SK-N-SH treated with all-trans-retinoic acid at 6 μM for 48 hours (cell line): Measurements from ENCODE around the gene CHKB.
A peak's percentile ranks its signal among the peaks of the same experiment; 100 is the strongest.

Experiments used
- ATAC-seq: fragments of 200-7000 bp; cut with Tn5 transposase; 3 replicates; pipeline ENCODE4 v1.9.1; 2020; ENCODE audit warnings: mild to moderate bottlenecking, moderate library complexity
- ARNTL ChIP-seq: fragments of 450-650 bp; formaldehyde crosslinking; IDR thresholded peaks from 2 replicates; pipeline ENCODE4 v1.5.0; 2020; ENCODE audit warnings: low read depth, mild to moderate bottlenecking, moderate library complexity, borderline replicate concordance
- BACH2 ChIP-seq: fragments of 250-450 bp; sonication (Bioruptor Pico); IDR thresholded peaks from 2 replicates; pipeline ENCODE4 v1.9.0; 2021; ENCODE audit warnings: mild to moderate bottlenecking, borderline replicate concordance
- CREB5 ChIP-seq: fragments of 250-450 bp; sonication (Bioruptor Pico); IDR thresholded peaks from 2 replicates; pipeline ENCODE4 v1.5.1; 2020; ENCODE audit warnings: low read depth, mild to moderate bottlenecking, moderate library complexity
- CSDC2 ChIP-seq: fragments of 250-450 bp; sonication (Bioruptor Pico); IDR thresholded peaks from 2 replicates; pipeline ENCODE4 v1.5.0; 2020; ENCODE audit warnings: mild to moderate bottlenecking, moderate library complexity
- CSRNP3 ChIP-seq: fragments of 250-450 bp; sonication (Bioruptor Pico); IDR thresholded peaks from 2 replicates; pipeline ENCODE4 v1.5.1; 2021; ENCODE audit warnings: mild to moderate bottlenecking, moderate library complexity
- ESRRG ChIP-seq: fragments of 250-450 bp; sonication (Bioruptor Pico); IDR thresholded peaks from 2 replicates; pipeline ENCODE4 v1.6.1; 2021; ENCODE audit warnings: mild to moderate bottlenecking
- GLIS3 ChIP-seq: fragments of 250-450 bp; sonication (Bioruptor Pico); IDR thresholded peaks from 2 replicates; pipeline ENCODE4 v1.5.0; 2020; ENCODE audit warnings: mild to moderate bottlenecking, moderate library complexity
- ISL1 ChIP-seq: fragments of 250-450 bp; sonication (Bioruptor Pico); IDR thresholded peaks from 2 replicates; pipeline ENCODE4 v2.1.2; 2022; ENCODE audit warnings: mild to moderate bottlenecking, moderate library complexity
- PATZ1 ChIP-seq: fragments of 250-450 bp; sonication (Bioruptor Pico); IDR thresholded peaks from 2 replicates; pipeline ENCODE4 v1.8.0; 2020; ENCODE audit warnings: mild to moderate bottlenecking, moderate library complexity, borderline replicate concordance
- POU6F1 ChIP-seq: fragments of 250-450 bp; sonication (Bioruptor Pico); IDR thresholded peaks from 2 replicates; pipeline ENCODE4 v1.8.0; 2021; ENCODE audit warnings: low read depth, mild to moderate bottlenecking, moderate library complexity, borderline replicate concordance
- RARB ChIP-seq: fragments of 250-450 bp; sonication (Bioruptor Pico); IDR thresholded peaks from 2 replicates; pipeline ENCODE4 v1.8.0; 2021; ENCODE audit warnings: mild to moderate bottlenecking, moderate library complexity
- SNAI2 ChIP-seq: fragments of 250-450 bp; sonication (Bioruptor Pico); IDR thresholded peaks from 2 replicates; pipeline ENCODE4 v1.5.0; 2020; ENCODE audit warnings: mild to moderate bottlenecking, moderate library complexity
- TCF4 ChIP-seq: fragments of 250-450 bp; sonication (Bioruptor Pico); IDR thresholded peaks from 2 replicates; pipeline ENCODE4 v1.8.0; 2021; ENCODE audit warnings: mild to moderate bottlenecking, moderate library complexity, borderline replicate concordance
- ZC3H10 ChIP-seq: fragments of 250-450 bp; sonication (Bioruptor Pico); IDR thresholded peaks from 2 replicates; pipeline ENCODE4 v1.5.1; 2021; ENCODE audit warnings: mild to moderate bottlenecking, moderate library complexity
- ZFP3 ChIP-seq: fragments of 250-450 bp; sonication (Bioruptor Pico); IDR thresholded peaks from 2 replicates; pipeline ENCODE4 v1.5.0; 2020; ENCODE audit warnings: mild to moderate bottlenecking, moderate library complexity
- ZFP30 ChIP-seq: fragments of 450-650 bp; formaldehyde crosslinking; IDR thresholded peaks from 2 replicates; pipeline ENCODE4 v1.5.0; 2022; ENCODE audit warnings: mild to moderate bottlenecking, moderate library complexity
- ZNF565 ChIP-seq: fragments of 450-650 bp; formaldehyde crosslinking; conservative IDR thresholded peaks from 2 replicates; pipeline ENCODE4 v1.5.0; 2020; ENCODE audit warnings: low read depth, mild to moderate bottlenecking, moderate library complexity
- ZNF70 ChIP-seq: fragments of 450-650 bp; formaldehyde crosslinking; IDR thresholded peaks from 2 replicates; pipeline ENCODE4 v1.5.0; 2020; ENCODE audit warnings: mild to moderate bottlenecking, moderate library complexity
- ZNF8 ChIP-seq: fragments of 450-650 bp; formaldehyde crosslinking; IDR thresholded peaks from 2 replicates; pipeline ENCODE4 v1.5.0; 2020; ENCODE audit warnings: mild to moderate bottlenecking, moderate library complexity

Gene CHKB

GRCh38 chr22:50563413-50564160 lies 19.1 kb downstream of the CHKB start:
- no peak for TF ChIP-seq ZNF70 (CRISPR knock-in tag)
- no peak for TF ChIP-seq CSDC2 (CRISPR knock-in tag)
- TF ChIP-seq, all 23 proteins: peak for 0
- peak; percentile 24 for ATAC-seq

- TF ChIP-seq ZNF565 (CRISPR knock-in tag) (no peak), ZNF8 (CRISPR knock-in tag) (no peak), CSRNP3 (CRISPR knock-in tag) (no peak)
- peak; percentile 97 for ATAC-seq
Observed at GRCh38 chr22:50562523-50563412, 19.9 kb downstream of the CHKB start, which contains the start of gene SYCE3. Gene SYCE3, minus strand, starts transcription at chr22:50562919. Its CDS starts 6,514 bp downstream, at chr22:50556405.

- no peak for TF ChIP-seq ZFP30 (CRISPR knock-in tag)
- ATAC-seq, result no peak
Observed at GRCh38 chr22:50561401-50562358, 21.0 kb downstream of the CHKB start.

GRCh38 chr22:50560034-50560433 lies 22.6 kb downstream of the CHKB start:
- no peak for TF ChIP-seq CSRNP3 (CRISPR knock-in tag)
- no peak for TF ChIP-seq ISL1 (CRISPR knock-in tag)
- ATAC-seq, result no peak

GRCh38 chr22:50556703-50557102 lies 25.9 kb downstream of the CHKB start:
- TF ChIP-seq ZNF70 (CRISPR knock-in tag), result no peak
- TF ChIP-seq ISL1 (CRISPR knock-in tag), result no peak
- no peak for TF ChIP-seq POU6F1
- TF ChIP-seq SNAI2 (CRISPR knock-in tag), result no peak
- TF ChIP-seq ZNF565 (CRISPR knock-in tag), result no peak
- no peak for TF ChIP-seq ZNF8 (CRISPR knock-in tag)
- no peak for TF ChIP-seq ZC3H10 (CRISPR knock-in tag)
- no peak for TF ChIP-seq CSDC2 (CRISPR knock-in tag)
- no peak for TF ChIP-seq TCF4
- no peak for ATAC-seq

- TF ChIP-seq ARNTL (CRISPR knock-in tag), result no peak
- peak; percentile 49; the same call in 1 of the 2 replicates for TF ChIP-seq ZNF70 (CRISPR knock-in tag)
- no peak for ATAC-seq
Observed at GRCh38 chr22:50553310-50553709, 29.3 kb downstream of the CHKB start.

GRCh38 chr22:50551160-50551752 lies 31.4 kb downstream of the CHKB start:
- ATAC-seq, result no peak
- TF ChIP-seq GLIS3 (no peak), BACH2 (CRISPR knock-in tag) (no peak), ZFP3 (no peak), ZNF565 (CRISPR knock-in tag) (no peak), ZNF8 (CRISPR knock-in tag) (no peak), CSDC2 (CRISPR knock-in tag) (no peak), RARB (CRISPR knock-in tag) (no peak), ESRRG (CRISPR knock-in tag) (no peak), PATZ1 (no peak), CREB5 (CRISPR knock-in tag) (no peak), TCF4 (no peak)
